Activated T-helper 1 cell treated with Interleukin-2 at 50 U/mL for 16 hours (primary cell): ENCODE measurements around the gene GALNT10.

Experiments
- DNase-seq: peaks from one replicate; pipeline ENCODE4 v3.0.0-alpha.2; 2020; ENCODE audit warnings: low read depth

The GALNT10 gene

GRCh38 chr5:154268073-154268472, 77.5 kb downstream of the GALNT10 start:
- no peak for DNase-seq

DNA sequence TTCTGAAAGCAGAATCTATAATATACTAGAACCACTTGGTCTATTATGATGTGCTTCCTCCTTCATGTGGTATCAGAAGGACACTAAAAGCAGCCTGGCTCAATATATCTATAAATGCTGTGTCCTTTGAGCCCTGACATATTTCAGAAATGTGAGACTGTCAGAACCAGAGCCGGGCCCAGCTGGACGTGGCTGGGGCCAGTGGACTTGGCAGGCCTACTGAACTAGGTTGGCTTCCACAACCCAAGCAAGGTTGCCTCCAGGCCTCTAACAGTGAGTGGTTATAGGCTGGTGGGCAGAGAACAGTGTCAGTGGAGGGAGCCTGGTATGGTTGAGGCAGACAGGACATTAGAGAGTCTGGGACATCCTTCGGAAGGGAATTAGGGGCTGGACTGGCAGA, 78.9 kb downstream of the GALNT10 start:
- no peak for DNase-seq

DNA sequence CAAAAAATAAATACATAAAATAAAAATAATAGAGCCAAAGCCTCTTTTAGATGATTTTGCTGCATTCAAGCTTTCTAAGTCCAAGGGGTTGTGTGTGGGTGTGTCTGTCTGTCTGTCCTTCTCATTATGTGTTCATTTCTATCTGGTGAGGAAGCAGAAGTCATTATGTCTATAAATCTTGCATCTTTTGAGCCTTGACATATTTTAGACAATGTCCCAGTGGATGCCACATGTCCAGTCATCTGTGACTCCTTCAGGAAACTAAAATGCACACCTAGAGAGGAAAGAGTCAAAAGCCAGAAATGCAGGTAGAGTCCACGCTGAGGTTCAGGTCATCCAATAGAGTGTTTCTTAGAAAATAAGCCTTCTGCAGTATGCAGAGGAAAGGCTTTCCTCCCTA, 80.9 kb downstream of the GALNT10 start:
- DNase-seq: no peak

DNA sequence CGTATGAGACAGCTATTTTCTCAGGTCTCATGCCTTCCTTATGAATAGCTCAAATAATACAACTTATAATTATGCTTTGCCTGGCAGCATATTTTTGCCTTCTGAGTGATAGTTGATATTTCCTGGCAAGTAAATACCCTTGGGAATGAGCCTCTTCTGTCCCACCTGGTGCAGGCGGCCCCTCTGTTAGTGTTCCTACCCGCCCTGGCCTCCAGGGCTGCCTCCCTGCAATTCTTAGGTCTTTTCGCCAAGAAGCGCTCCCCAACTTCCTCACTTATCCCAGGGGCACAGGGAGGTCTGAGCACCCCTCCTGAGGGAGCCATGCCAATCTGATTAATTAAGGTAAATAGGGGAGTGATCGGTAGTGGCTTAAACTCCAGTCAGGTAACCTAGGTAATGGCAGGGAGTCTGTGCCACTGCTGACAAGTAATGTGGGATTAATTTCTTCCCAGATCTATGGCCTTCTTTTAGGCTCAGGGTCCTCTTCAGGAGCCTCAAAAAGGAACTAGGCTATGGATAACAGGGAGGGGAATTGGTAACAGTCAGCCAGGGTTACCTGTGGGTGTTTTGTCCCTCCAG, 81.5 kb downstream of the GALNT10 start:
- DNase-seq: no peak

DNA sequence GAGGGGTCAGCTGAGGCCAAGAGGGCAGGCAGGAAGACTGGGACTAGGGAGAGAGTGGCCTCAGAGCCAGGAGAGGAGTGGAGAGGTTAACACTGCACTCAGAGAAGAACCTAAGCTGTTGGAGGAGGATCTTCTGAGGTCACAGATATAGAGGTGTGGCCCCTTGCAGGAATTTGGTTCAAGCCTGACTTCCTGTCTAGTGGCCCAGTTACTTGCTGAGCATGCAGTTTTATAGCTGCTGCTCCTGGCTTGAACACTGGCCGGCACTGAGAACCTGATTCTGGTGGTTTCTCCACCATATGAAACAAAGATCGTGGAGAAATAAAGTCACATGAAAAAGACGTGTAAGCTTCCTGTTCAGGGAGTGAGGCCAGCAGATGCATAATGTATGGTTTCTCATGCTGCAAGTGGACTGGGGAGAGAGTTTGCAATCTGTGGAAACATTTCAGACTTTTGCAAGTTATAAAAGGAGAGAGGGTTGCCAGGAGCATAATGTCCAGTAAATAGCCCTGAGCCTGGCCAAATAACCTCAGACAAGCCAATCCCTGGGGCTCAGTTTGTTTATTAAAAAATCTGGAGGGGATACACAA, 82.6 kb downstream of the GALNT10 start:
- no peak for DNase-seq

- no peak for DNase-seq
Observed at GRCh38 chr5:154273963-154274827, 83.7 kb downstream of the GALNT10 start.

GRCh38 chr5:154274828-154275185, 84.3 kb downstream of the GALNT10 start:
- DNase-seq: no peak

GRCh38 chr5:154275566-154275965, 85.0 kb downstream of the GALNT10 start:
- DNase-seq: no peak

DNA sequence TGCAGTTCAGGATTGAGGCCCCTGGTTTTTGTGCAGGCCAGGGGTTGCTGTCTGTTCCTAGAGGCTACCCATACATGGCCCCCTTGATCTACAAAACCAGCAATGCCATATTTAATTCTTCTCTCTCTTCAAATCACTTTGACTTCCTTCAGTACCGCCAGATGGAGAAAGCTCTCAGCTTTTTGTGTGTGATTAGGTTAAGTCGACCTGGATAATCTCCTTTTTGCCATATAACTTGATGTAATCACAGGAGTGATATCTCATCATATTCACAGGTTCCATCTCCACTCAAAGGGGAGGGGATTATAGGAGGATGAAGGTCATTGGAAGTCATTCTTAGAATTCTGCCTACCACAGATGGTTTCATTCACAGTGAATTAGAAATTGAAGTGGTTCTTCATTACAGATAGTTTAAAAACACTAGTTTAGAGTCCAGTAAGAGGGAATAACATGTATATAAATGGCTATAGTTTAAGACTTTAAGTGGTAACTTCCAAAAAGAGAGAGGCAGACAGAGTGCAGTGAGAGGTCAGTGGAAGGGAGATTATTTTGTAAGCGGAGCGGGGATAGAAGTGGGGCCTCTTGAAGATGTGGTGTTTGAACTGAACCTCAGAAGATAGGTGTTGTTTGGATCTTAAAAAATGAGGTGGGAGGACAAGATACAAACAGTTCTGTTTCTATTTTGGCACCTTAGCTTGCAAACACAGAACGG, 85.9 kb downstream of the GALNT10 start:
- DNase-seq: no peak

- DNase-seq: no peak
Observed at GRCh38 chr5:154276973-154277331, 86.4 kb downstream of the GALNT10 start.

- no peak for DNase-seq
Observed at GRCh38 chr5:154277499-154277898, 87.0 kb downstream of the GALNT10 start.

DNA sequence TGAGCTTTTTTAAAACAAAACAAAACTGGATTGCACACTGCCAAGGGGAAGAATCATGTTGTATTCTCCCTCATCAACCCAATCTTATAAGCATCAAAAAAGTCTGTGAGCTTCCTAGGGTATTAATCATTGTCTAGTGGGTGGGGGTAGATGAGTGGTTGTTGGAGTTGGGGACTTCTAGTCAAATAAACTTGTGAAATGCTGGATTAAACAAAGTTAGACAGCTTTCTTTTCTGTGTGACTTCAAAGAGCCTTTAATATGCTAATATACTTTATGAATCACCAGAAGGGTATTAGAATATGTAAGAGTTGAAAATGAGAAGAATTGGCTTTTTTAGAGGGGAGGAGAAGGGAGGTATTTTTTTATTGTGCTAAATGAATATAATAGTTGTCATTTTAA, 87.7 kb downstream of the GALNT10 start:
- DNase-seq: no peak

GRCh38 chr5:154278908-154279307, 88.4 kb downstream of the GALNT10 start:
- no peak for DNase-seq

DNA sequence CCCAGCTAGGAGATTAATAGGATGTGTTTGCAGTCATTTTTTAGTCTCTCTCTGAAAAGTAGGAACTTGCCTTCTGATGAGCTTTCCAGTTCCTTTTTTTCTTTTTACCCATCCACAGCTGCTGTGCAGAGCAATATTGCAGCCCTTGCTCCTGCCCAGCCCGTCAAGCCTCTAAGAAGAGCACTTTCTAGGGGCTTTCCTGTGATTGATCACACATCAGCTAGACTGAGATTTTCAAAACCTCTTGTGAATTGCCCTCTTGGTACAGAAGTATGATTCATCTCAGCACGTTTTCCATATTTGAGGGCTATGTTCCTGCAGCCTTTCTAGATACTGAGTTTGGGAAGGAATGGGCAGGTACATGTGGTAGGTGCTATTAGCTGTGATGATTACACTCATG, 93.9 kb downstream of the GALNT10 start:
- DNase-seq: no peak

DNA sequence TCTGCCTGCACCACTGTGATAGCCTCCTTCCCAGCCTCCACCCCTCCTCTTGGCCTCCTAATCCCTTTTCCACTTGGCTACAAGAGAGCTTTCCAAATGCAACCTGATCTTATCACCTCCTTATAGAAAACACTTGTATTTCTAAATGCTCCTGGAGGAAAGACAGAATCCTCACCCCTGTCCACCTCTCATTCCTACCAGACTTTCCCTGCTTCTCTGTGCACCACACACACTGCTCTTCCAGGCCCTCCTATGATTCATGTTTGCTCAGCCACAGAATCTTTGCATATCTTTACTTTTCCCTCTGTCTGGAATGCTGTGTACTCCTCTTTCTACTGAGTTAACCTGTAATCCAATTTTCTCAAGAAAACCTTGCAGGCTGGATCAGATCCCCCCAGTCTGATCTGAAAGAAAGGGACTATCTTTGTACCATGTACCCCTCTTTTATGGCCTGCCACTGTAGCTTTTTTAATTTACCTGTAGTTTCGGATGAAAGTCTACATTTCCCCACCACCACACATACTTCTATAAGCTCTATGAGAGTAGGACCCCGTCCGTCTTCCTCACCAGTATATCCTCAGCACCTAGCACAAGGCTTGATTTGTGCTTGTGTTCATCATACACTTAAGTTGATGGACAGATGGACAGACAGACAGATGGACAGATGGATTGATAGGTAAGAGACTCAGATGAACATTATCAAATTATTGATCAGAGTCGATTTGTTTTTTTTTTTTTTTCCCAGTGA, 95.3 kb downstream of the GALNT10 start:
- DNase-seq: no peak

GRCh38 chr5:154286557-154286956, 96.0 kb downstream of the GALNT10 start:
- DNase-seq: no peak

GRCh38 chr5:154287136-154287535, 96.6 kb downstream of the GALNT10 start:
- DNase-seq: no peak

- DNase-seq: no peak
Observed at GRCh38 chr5:154288145-154288544, 97.6 kb downstream of the GALNT10 start.

DNA sequence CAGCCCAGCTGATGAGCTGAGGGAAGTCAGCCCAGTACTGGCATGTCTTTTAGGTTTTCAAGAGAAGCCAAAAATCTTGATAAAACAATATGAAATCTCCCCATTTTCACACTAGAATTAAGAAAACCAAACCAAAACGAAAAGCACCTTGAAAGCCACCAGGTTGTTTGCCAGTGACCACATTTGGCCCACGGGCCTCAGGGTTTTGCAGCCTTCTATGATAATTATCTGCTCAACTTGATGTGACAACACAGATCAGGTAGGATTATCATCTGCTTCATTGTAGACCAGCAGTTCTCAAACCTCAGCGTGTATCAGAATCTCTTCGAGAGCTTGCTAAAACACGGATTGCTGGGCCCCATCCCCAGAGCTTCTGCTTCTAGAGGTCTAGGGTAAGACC, 101.4 kb downstream of the GALNT10 start:
- DNase-seq: no peak

DNA sequence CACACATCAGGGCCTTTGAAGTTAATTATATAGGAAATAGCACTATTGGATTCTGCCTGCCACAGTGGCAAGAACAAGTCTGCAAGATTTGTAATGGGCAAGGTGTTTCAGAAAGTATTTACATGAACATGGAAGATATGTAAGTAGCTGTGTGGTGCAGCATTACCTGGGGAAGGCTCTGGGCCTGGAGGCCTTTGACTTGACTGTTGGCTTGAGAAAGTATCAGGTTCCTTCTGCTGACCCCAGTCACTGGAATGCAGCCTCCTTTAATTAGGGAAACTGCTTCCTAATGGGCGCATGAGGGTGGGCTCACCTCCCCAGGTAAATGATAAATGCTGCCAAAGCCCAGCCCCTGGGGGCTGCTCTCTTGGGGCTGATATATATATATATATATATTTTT, 102.7 kb downstream of the GALNT10 start:
- DNase-seq: no peak

GRCh38 chr5:154295551-154295950, 105.0 kb downstream of the GALNT10 start:
- no peak for DNase-seq

- no peak for DNase-seq
Observed at GRCh38 chr5:154296525-154297159, 106.1 kb downstream of the GALNT10 start.
